Measurements from ENCODE around the gene CD99.

GRCh38 chrX:2697741-2698299 lies 6.7 kb downstream of the CD99 start:
- TF ChIP-seq CTCF (IDR thresholded peaks at IDR 0.05; ENCODE audit: low read length), result no peak
- TF ChIP-seq EZH2 (IDR thresholded peaks at IDR 0.05; ENCODE audit: borderline replicate concordance, low read length), result no peak
